Stimulated activated CD4-positive, alpha-beta T cell treated with anti-CD3 and anti-CD28 coated beads, Interleukin-4, amount 100 ng/mL, for 1 hour (primary cell): Measurements from ENCODE around the gene ARFRP1.
"Not testable (repeated sequence)": the region's sequence is repeated elsewhere in the genome, so short reads cannot be mapped to it uniquely, and the experiment has no call there.

Experiments used
- DNase-seq: peaks from one replicate; pipeline ENCODE4 v3.0.0-alpha.2; 2020

Gene ARFRP1

DNA sequence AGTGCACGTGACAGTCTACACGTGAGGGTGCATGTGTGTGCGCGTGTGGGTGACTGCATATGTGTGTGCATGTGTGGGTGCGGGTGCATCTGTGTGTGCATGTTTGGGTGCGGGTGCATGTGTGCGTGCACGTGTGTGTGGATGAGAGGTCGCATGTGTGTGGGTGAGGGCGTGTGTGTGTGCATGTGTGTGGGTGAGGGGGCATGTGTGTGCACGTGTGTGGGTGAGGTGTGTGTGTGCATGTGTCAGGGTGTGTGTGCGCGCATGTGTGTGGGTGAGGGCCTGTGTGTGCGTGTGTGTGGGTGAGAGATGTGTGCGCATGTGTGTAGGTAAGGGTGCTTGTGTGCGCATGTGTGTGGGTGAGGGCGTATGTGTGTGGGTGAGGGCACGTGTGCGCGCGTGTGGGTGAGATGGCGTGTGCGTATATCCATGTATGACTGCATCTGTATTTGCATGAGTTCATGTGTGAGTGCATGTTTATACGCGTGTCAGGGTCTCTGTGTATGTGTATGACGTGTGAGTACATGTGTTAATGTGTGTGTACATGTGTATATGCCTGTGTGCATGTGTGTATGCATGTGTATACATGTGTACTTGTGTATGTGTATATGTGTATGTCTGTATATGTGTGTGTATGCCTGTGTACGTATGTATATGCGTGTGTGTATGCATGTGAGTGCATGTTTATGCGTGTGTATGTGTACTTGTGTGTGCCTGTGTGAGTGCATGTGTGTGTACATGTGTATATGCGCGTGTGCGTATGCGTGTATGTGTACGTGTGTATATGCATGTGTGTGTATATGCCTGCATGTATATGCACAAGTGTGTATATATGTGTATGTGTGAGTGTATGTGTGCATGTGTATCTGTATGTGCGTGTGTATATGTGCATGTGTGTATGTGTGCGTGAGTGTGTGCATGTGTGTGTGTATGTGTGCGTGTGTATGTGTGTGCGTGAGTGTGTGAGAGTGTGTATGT, 24.6 kb upstream of the ARFRP1 start:
- DNase-seq, result no peak

DNA sequence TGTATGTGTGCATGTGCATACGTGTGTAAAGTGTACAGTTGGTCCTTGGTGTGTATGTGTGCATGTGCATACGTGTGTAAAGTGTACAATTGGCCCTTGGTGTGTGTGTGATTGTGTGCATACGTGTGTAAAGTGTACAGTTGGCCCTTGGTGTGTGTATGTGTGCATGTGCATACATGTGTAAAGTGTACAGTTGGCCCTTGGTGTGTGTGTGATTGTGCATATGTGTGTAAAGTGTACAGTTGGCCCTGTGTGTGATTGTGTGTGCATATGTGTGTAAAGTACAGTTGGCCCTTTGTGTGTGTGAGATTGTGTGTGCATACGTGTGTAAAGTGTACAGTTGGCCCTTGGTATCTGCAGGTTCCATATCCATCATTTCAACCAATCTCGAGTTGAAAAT, 23.6 kb upstream of the ARFRP1 start:
- DNase-seq, result no peak

DNA sequence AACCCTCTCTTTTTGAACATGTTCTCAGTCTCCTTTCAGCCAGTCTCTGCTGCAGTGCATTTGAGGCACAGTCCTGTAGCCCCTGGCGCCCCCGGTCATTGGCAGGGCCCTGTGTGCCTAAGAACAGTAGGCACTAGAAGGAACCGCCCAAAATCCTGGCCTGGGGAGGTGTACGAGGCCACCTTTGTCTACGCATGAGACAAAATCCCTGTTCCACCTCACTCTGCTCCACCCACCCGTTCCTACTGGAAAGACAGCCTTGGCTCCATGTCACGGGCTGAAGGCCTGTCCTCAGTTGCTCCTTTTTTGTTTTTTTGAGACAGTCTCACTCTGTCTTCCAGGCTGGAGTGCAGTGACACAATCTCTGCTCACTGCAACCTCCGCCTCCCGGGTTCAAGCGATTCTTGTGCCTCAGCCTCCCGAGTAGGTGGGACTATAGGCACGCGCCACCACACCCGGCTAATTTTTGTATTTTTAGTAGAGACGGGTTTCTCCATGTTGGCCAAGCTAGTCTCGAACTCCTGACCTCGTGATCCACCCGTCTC, 22.5 kb upstream of the ARFRP1 start:
- DNase-seq, result not testable (repeated sequence)

DNA sequence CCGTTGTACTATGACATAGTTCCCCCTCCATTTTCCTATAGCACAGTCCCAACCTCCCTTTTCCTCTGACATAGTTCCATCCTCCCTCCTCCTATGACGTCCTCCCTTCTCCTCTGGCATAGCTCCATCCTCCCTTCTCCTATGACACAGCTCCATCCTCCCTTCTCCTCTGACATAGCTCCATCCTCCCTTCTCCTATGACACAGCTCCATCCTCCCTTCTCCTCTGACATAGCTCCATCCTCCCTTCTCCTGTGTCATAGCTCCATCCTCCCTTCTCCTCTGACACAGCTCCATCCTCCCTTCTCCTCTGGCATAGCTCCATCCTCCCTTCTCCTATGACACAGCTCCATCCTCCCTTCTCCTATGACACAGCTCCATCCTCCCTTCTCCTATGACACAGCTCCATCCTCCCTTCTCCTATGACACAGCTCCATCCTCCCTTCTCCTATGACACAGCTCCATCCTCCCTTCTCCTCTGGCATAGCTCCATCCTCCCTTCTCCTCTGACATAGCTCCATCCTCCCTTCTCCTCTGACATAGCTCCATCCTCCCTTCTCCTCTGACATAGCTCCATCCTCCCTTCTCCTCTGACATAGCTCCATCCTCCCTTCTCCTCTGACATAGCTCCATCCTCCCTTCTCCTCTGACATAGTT, 15.3 kb upstream of the ARFRP1 start:
- not testable (repeated sequence) for DNase-seq

DNA sequence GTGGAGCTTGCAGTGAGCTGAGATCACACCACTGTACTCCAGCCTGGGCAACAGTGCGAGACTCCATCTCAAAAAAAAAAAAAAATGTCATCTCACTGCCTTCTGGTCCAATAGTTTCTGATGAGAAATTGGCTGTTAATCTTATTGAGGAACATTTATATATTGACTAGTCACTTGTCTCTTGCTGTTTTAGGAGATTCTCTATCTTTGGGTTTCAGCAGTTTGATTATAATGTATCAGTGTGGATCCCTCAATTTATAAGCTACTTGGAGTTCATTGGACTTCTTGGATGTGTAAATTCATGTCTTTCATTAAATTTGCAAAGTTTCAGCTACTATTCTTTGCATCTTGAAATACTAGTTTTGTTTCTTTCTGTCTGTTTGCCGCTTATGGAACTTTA, 11.2 kb upstream of the ARFRP1 start:
- no peak for DNase-seq

DNA sequence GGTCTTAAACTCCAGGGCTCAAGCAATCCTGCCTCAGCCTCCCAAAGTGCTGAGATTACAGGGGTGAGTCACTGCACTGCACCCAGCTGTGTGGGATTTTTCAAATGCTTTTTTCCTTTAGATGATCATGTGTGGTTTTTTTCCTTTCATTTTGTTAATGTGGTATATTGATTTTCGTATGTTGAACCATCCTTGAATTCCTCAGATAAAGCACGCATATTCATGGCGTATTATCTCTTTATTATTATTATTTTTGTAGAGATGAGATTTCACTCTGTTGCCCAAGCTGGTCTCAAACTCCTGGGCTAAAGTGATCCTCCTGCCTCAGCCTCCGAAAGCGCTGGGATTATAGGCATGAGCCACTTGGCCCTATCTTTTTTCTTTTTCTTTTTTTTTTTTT, 7.1 kb upstream of the ARFRP1 start:
- no peak for DNase-seq

DNA sequence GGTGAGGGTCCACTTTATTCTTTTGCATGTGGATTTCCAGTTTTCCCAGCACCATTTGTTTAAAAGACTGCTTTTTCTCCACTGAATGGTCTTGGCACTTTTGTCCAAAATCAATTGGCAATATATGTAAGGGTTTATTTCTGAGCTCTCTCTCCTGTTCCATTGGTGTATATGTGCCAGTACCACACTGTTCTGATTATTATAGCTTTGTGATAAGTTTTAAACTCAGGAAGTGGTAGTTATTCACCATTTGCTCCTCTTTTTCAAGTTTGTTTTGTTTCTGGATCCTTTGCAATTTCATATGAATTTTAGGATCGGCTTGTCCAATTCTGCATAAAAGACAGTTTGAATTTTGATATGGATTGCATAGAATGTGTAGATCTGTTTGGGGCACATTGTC, 4.4 kb upstream of the ARFRP1 start:
- DNase-seq, result no peak

DNA sequence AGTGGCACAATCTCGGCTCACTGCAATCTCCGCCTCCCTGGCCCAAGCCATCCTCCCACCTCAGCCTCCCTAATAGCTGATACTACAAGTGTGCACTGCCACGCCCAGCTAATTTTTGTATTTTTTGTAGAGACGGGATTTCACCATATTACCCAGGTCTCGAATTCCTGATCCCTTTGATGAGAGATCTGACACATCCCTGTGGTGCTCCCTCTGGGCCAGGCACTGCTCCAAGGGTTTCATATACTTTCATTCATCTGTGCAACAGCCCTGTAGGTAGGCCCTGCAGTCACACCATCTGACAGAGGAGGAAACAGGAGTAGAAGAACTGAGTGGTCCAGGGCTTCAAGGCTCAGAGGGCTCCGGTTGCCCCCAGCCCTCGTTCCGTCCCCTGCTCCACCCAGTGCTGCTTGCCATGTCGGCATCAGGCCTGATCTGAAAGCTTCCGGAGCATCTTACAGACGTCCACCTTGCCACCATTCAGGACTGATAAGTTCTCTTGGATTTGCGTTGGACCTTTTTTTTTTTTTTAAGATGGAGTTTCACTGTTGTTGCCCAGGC, 3.4 kb upstream of the ARFRP1 start:
- DNase-seq, result no peak

DNA sequence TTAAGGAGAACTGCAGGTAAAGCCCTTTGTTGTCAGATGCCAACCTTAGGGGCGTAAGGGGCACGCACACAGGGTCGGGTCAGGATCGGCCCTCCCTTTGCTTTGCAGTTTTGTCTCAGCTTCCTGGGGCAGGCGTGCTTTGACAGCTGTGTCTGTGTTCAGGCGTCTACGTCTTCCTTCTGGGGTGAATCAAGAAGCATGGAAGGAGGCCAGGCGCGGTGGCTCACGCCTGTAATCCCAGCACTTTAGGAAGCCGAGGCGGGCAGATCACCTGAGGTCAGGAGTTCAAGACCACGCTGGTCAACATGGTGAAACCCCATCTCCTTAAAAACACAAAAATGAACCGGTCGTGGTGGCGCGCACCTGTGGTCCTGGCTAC, 1.4 kb upstream of the ARFRP1 start:
- DNase-seq, result no peak

DNA sequence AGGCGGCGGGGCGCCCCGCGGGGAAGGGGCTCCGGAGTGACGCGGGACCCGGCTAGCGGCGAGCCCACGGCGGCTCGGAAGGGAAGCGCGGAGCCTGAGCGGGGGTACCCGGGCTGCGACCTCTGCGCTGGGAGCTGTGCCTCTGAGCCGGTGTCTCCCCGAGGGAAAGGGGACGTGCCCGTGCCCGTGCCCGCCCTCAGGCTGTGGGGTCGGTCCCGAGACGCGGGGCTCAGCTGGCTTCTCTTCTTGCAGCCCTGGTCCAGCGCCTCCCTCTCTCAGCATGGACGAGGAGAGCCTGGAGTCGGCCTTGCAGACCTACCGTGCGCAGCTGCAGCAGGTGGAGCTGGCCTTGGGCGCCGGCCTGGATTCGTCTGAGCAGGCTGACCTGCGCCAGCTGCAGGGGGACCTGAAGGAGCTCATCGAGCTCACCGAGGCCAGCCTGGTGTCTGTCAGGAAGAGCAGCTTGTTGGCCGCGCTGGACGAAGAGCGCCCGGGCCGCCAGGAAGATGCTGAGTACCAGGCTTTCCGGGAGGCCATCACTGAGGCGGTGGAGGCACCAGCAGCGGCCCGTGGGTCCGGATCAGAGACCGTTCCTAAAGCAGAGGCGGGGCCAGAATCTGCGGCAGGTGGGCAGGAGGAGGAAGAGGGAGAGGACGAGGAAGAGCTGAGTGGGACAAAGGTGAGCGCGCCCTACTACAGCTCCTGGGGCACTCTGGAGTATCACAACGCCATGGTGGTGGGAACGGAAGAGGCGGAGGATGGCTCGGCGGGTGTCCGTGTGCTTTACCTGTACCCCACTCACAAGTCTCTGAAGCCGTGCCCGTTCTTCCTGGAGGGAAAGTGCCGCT, 749 bp upstream of the ARFRP1 start:
- DNase-seq, result peak; percentile 9

DNA sequence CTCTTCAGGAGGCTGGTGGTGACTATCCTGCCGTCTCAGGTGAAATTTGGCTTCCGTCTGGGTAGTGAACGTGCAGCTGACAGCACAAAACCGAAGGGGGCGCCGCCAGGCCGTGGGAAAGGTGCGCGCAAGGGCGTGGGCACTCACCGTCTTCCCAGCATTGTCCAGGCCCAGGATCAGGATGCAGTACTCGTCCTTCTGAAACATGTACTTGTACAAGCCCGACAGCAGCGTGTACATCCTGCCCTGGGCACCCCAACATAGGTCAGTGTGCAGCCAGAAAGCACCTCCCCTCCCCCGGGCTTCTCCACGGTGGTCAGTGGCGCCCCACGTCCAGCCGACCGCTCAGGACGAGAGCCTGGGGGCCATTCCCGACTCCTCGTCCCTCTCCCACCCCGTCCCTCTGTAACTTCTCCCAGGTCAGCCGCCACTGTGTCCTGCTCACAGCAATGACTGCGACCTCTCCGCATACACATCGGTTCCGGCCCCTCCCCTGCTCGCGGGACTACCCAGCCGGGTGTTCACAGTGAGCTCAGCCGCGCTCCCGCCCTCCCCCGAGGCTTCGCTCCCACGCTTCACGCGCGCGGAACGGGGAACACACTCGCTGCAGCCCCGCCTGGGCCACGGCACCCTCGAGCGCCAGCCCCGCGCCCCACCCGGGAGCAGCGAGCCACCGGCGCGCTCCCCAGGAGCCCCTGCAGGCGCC, 771 bp downstream of the ARFRP1 start:
- DNase-seq, result peak; percentile 72

DNA sequence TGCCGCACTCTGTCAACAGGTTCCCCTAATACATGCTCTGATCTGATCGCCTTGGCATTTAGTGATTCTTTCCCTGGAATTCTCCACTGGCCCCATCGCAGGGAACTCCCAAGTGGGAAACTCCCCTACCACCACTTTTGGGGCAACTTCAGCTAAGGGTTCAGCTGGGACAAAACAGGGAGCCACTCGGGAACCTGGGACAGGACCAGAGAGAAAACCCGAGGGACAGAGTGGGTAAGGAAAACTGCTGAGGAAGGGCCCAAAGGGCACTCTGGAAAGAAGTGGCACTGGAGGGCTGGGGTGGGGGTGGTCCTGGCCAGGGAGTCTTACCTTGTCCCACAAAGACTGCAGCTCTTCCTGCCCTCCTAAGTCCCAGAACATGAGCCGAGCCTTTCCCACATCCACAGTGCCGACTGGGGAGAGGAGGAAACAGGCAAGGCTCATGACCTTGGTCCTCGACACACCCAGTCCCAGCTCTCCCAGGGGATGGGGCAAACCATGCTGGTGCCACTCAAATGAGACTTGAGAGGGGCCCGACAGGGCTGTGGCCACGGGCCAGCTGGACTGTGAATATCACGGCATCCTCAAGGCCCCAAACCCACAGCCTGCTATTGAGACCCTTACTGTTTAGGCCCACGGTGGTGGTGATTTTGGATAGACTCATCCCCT, 1.6 kb downstream of the ARFRP1 start:
- no peak for DNase-seq

DNA sequence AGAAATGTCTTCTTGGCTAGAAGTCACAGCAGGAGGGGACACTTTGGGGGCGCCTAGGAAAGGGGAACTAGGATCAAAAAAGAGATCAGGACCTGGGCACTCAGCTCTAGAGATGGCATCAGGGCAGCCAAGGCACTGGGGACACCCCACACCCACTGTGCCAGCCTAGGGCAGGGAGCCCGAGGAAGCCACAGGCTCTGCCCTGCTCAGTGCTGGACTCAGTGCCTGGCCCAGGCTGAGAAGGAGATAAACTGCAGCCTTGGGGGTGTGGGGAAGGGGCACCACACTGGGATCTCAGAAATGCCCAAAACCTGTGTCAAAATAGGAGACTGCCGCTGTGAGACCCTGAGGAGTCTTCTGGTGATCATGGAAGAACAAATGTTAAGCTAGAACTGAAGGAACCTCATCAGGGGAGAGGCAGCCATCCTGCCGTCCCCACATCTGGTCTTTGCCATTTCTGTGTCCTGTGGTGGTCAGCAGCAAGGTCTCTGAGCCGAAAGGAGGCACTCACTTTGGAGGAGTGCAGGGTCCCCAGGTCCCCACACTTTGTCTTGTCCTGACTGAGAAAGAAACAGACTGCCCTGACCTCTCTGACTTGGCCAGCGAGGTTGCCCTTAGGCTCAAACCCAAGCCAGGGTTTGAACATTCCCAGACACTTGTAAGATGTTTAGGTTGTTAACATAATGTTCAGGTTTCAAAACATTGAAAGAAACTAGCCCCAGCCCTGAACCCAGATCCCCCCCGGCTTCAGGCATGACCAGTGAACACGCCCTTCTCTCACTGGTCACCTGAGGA, 2.3 kb downstream of the ARFRP1 start:
- no peak for DNase-seq

DNA sequence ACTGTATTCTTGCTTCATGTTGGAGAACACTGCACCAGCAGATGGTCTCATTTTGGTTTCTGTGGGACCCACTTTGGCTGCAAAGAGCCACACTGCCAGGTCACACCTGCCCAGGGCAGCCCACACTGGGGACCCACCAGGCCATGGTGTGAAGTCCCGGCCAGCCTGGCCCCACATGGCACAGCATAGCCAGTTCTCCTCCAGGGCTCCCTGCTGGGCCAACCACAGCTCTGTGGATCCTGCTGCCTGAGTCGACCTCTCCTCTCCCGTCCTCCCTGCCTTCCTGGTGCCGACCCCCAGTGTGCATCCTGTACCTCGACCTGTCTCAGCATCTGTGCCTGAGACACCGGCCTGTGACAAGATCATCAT, 3.0 kb downstream of the ARFRP1 start:
- DNase-seq, result no peak

DNA sequence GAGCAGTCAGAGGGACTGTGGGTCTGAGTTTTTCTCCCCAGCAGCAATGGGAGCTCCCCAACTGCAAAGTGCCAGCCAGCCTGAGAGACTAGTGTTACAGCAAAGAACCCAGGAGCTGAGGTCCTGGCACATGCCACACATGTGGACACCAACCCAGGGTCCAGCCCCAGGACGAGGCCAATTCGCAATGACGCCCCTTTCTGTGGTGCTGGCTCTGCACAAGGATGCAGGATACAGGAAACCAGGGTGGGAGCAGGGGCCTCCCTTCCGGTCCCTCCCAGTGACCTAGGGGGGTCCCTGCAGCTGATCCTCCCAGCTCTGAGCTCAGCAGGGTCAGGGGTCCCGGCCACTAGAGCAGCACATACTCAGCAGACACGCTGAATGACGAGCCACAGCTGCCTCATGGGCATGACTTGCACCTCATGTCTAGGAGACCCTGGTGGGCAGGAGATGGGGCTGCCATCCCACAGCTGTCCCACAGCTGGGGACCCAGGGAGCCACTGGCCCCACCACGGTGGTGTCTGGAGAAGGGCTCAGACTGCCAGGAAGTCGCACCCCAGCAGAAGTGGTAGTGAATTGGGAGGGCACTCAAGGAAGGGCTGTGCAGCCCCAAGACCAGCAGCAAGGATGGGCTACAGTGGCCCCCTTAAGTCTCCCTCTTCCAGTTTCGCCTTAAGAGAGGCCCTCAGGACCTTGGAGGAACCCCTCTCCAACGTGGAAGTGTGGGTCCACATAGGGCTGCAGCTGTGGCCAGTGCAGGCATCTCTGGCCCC, 3.6 kb downstream of the ARFRP1 start:
- no peak for DNase-seq

DNA sequence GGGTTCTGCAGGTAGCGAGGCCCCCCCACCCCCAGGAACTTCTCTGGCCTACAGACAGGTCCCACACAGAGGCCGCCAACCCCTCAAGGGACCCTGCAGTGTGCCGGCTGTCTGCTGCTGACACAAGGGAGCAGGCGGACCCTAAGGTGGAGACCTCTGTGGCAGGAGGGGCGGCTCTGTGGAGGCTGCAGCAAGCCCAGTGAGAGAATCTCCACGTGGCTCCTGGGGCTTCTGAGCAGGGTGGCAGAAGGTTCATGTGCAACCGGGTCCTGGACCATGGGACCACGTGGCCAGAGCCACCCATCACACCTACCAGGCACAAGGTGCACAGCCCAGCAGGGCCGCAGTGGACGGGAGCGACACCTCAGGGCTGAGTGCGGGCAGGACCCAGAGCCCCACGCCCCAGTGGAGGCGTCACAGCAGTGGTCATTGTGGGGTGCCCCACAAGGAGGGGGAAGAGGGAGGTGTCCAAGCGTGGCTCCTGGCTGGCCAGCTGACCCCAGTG, 4.3 kb downstream of the ARFRP1 start:
- no peak for DNase-seq

DNA sequence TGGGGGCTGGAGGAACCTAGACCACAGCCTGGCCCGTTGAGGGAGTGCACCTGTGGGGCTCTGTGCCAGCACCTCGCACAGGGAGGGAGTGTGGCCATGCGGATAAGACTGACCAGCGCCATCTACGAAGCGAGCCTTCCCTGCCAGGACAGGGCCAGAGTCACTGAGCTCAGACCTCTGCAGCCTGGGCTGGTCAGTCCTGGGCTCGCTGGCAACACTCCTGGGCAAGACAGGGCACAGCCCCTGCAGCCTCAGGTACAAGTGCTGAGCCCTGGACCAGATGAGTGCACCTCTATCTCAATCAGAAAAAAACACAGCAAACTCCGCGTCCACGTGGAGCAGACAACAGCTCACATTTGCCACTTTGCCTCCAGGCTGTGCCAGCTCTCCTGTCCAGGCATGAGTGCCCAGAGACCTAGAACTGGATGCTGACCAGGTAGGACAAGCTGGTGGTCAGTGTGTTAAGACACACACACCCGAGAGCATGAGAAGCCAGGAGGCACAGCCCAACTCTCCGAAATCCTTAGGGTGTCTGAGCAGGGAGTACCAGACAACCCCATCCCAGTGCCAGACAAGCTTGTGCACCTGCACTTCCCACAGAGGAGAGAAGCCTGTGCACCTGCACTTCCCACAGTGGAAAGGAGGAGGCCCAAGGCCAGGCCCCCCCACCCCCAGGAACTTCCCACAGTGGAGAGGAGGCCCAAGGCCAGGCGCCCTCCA, 4.9 kb downstream of the ARFRP1 start:
- DNase-seq, result no peak

DNA sequence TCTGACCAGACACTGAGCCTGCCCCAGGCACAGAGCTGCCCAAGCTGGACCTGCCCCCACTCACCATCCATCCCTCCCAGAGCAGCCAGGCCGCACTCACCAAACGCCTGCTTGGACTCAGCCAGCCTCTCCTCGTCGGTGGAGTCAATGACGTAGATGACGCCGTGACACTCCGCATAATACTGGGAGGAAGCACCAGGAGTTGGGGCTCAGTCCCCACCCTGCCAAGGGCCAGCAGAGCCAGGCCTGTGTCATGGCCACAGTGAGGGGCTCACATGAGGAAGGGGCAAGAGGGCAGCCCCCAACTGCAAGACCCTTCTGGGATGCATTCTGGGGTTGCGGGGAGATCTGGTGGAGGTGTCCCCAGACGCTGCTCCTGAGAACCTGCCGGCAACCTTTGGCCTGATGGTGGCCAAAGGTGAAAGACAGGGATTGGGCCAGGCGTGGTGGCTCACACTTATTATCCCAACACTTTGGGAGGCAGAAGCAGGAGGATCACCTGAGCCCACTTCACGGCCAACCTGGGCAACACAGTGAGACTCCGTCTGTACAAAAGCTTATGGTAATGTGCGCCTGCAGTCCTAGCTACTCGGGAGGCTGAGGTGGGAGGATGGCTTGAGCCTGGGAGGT, 5.6 kb downstream of the ARFRP1 start:
- DNase-seq, result no peak
